Activated CD8-positive, alpha-beta memory T cell treated with anti-CD3 and anti-CD28 coated beads, Interleukin-2, amount 50 U/mL, for 24 hours (primary cell): ENCODE data around the gene SLC20A1.

Experiments used
- DNase-seq: peaks from one replicate; pipeline ENCODE4 v3.0.0-alpha.2; 2020; ENCODE audit errors: extremely low read depth

SLC20A1 gene

GRCh38 chr2:112709703-112710102 lies 64.0 kb downstream of the SLC20A1 start:
- DNase-seq: no peak

GRCh38 chr2:112710956-112711750 lies 65.4 kb downstream of the SLC20A1 start:
- DNase-seq: no peak

- no peak for DNase-seq
Observed at GRCh38 chr2:112712465-112712864, 66.7 kb downstream of the SLC20A1 start.

GRCh38 chr2:112712903-112713584 lies 67.3 kb downstream of the SLC20A1 start:
- no peak for DNase-seq
